Measurements from ENCODE around the gene ARNT2.

- no peak for TF ChIP-seq CTCF (IDR thresholded peaks at IDR 0.05)
- no peak for TF ChIP-seq POLR2A (IDR thresholded peaks at IDR 0.05)
- TF ChIP-seq EP300 (IDR thresholded peaks at IDR 0.05), result no peak
Observed at GRCh38 chr15:80597076-80597475, 192.9 kb downstream of the ARNT2 start.
